ENCODE results near the gene DPY30. TPM values are rescaled to one million over a fixed set of nuclear protein-coding genes. Genes with fewer than 3 reads are reported as not detected.
"Not testable (repeated sequence)": the region's sequence is repeated elsewhere in the genome, so short reads cannot be mapped to it uniquely, and the experiment has no call there.

The DPY30 gene
- total RNA-seq, 4 donors from 2014 or later, result 29.5 to 45.4 (median 36.3) TPM

- peaks cover 0 to 3% (median 0%) of the 10 kb centered on the region in 3 donors for H3K36me3 ChIP-seq
- H3K27me3 ChIP-seq, result no peaks in the 10 kb centered on the region
- peaks cover 3 to 25% (median 6%) of the 10 kb centered on the region in 4 donors for H3K4me1 ChIP-seq
- H3K4me3 ChIP-seq, result peak within 1 kb of the TSS; percentile 61 to 99 (median 85)
- H3K27ac ChIP-seq, result peak within 1 kb of the TSS; percentile 93 to 99 (median 96)
- TF ChIP-seq, protein P1, sequence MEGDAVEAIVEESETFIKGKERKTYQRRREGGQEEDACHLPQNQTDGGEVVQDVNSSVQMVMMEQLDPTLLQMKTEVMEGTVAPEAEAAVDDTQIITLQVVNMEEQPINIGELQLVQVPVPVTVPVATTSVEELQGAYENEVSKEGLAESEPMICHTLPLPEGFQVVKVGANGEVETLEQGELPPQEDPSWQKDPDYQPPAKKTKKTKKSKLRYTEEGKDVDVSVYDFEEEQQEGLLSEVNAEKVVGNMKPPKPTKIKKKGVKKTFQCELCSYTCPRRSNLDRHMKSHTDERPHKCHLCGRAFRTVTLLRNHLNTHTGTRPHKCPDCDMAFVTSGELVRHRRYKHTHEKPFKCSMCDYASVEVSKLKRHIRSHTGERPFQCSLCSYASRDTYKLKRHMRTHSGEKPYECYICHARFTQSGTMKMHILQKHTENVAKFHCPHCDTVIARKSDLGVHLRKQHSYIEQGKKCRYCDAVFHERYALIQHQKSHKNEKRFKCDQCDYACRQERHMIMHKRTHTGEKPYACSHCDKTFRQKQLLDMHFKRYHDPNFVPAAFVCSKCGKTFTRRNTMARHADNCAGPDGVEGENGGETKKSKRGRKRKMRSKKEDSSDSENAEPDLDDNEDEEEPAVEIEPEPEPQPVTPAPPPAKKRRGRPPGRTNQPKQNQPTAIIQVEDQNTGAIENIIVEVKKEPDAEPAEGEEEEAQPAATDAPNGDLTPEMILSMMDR (IDR thresholded peaks at IDR 0.05), result no peak
- TF ChIP-seq POLR2A (IDR thresholded peaks at IDR 0.05), result peak in 1 of 2 donors; percentile 75
- no peaks in the 10 kb centered on the region for H3K9me3 ChIP-seq
- DNase-seq, result peak; percentile 94 to 97 (median 94)
Measured at GRCh38 chr2:32010670-32011484, 28.7 kb downstream of the DPY30 start, which contains the start of gene MEMO1. Gene MEMO1 (minus strand): TSS chr2:32011008. CDS start chr2:32010247, 761 bp downstream.

DNA sequence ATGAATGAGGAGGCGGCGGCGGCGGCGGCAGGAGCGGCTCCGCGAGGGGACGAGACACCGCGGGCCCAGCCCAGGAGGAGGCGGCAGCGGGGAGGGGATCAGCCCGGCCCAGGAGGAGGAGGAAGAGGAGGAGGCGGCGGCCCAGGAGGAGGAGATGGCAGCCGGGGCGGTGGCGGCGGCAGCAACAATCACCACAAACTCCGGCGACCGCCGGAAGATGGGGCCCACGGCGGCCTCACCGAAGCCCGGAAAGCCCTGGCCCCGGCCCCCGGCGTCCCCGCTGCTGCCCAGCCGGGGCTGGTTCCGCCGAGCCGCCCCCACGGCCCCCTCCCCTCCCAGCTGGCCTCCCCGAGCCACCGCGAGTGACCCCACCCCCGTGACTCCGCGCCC, 29.3 kb downstream of the DPY30 start:
- H3K36me3 ChIP-seq, H3K9me3 ChIP-seq, H3K27me3 ChIP-seq: not testable (repeated sequence)
- Histone ChIP-seq H3K27ac (peak overlapping the region; percentile 93 to 99 (median 96)), H3K4me3 (peak overlapping the region; percentile 61 to 99 (median 85)), H3K4me1 (peaks cover 3 to 25% (median 6%) of the 10 kb centered on the region in 4 donors)
- peak in 2 of 3 donors; percentile 51 to 80 for DNase-seq

GRCh38 chr2:32009516-32010256, 29.9 kb downstream of the DPY30 start:
- peak in 1 of 2 donors; percentile 16 for TF ChIP-seq POLR2A (IDR thresholded peaks at IDR 0.05)
- TF ChIP-seq, protein P1 (IDR thresholded peaks at IDR 0.05), result no peak
- peak; percentile 47 to 71 (median 63) for DNase-seq
- H3K36me3 ChIP-seq, result no peaks in the 10 kb centered on the region
- peak overlapping the region; percentile 61 to 99 (median 85) for H3K4me3 ChIP-seq
- peaks cover 3 to 25% (median 6%) of the 10 kb centered on the region in 4 donors for H3K4me1 ChIP-seq
- H3K27ac ChIP-seq, result peak overlapping the region; percentile 93 to 99 (median 96)
- no peaks in the 10 kb centered on the region for H3K27me3 ChIP-seq
- H3K9me3 ChIP-seq, result no peaks in the 10 kb centered on the region

DNA sequence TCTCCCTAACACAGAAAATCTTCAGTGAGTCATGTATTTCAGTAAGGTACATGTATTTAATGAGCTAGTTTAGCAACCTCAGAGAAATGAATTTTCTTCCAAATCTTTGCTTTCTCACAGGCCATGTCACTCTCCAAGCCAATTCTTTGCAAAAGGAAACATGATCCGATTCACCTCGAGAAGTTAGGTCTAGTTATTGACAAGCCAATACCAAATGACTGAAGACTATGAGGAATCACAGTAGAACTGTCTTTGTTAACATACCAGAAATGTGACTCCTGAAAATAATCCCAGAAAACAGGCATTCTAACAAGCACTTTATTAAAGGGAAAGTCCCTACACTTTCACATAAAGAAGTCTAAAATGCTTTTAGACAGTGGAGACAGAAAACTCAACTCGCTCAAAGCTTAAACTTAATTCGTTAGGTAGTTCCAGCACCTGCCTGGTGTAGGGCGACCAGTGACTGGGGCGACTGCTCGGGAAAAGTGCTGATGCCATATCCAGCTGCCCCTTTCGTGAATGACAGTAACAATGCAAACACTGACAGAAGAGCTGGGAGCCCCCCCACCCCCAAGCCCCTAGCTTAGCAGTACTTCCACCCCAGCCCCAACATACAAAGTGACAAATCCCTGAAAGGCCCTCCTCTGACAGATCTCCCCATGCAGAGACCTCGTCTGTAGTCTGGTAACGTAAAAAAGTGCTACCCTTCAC, 30.6 kb downstream of the DPY30 start:
- Histone ChIP-seq H3K36me3 (no peaks in the 10 kb centered on the region), H3K4me3 (peak overlapping the region; percentile 61 to 99 (median 85)), H3K27me3 (no peaks in the 10 kb centered on the region), H3K9me3 (no peaks in the 10 kb centered on the region), H3K4me1 (peaks cover 3 to 25% (median 6%) of the 10 kb centered on the region in 4 donors), H3K27ac (peak overlapping the region; percentile 65 to 99 (median 93))
- TF ChIP-seq POLR2A (IDR thresholded peaks at IDR 0.05), result no peak
- TF ChIP-seq, protein P1 (IDR thresholded peaks at IDR 0.05), result no peak
- DNase-seq, result no peak

GRCh38 chr2:32007121-32007391, 32.5 kb downstream of the DPY30 start:
- H3K27me3 ChIP-seq, result no peaks in the 10 kb centered on the region
- no peaks in the 10 kb centered on the region for H3K36me3 ChIP-seq
- H3K4me3 ChIP-seq, result no peak overlapping the region
- no peak for DNase-seq
- H3K4me1 ChIP-seq, result peaks cover 3 to 25% (median 6%) of the 10 kb centered on the region in 4 donors
- H3K9me3 ChIP-seq, result no peaks in the 10 kb centered on the region
- no peak overlapping the region for H3K27ac ChIP-seq
- no peak for TF ChIP-seq POLR2A (IDR thresholded peaks at IDR 0.05)
- TF ChIP-seq, protein P1 (IDR thresholded peaks at IDR 0.05), result no peak
